ENCODE data around the gene NAP1L1.

The NAP1L1 gene

GRCh38 chr12:76083246-76083903 is 1.1 kb downstream of the NAP1L1 start:
- no peak for DNase-seq

- DNase-seq = no peak
Observed at GRCh38 chr12:76081909-76082308, 2.6 kb downstream of the NAP1L1 start.

- DNase-seq = peak; percentile 77
Observed at GRCh38 chr12:76080729-76081415, 3.6 kb downstream of the NAP1L1 start.

- peak; percentile 79 for DNase-seq
Observed at GRCh38 chr12:76080017-76080728, 4.3 kb downstream of the NAP1L1 start.

- no peak for DNase-seq
Observed at GRCh38 chr12:76078748-76079147, 5.7 kb downstream of the NAP1L1 start.

- DNase-seq = no peak
Observed at GRCh38 chr12:76075448-76075847, 9.0 kb downstream of the NAP1L1 start.

GRCh38 chr12:76074701-76075336 is 9.7 kb downstream of the NAP1L1 start:
- no peak for DNase-seq

- DNase-seq = no peak
Observed at GRCh38 chr12:76073561-76073960, 10.9 kb downstream of the NAP1L1 start.

GRCh38 chr12:76072568-76072967 is 11.9 kb downstream of the NAP1L1 start:
- DNase-seq = no peak

- no peak for DNase-seq
Observed at GRCh38 chr12:76069339-76069738, 15.1 kb downstream of the NAP1L1 start.

- no peak for DNase-seq
Observed at GRCh38 chr12:76065917-76066316, 18.6 kb downstream of the NAP1L1 start.

GRCh38 chr12:76064904-76065303 is 19.6 kb downstream of the NAP1L1 start:
- DNase-seq = no peak

GRCh38 chr12:76060111-76060510 is 24.4 kb downstream of the NAP1L1 start:
- no peak for DNase-seq

GRCh38 chr12:76057326-76057725 is 27.2 kb downstream of the NAP1L1 start:
- no peak for DNase-seq

GRCh38 chr12:76055393-76055792 is 29.1 kb downstream of the NAP1L1 start:
- DNase-seq = no peak

GRCh38 chr12:76049575-76050251 is 34.8 kb downstream of the NAP1L1 start:
- DNase-seq = no peak

- DNase-seq = no peak
Observed at GRCh38 chr12:76047742-76048141, 36.7 kb downstream of the NAP1L1 start.

- peak; percentile 25 for DNase-seq
Observed at GRCh38 chr12:76047060-76047459, 37.4 kb downstream of the NAP1L1 start.

GRCh38 chr12:76043377-76043776 is 41.1 kb downstream of the NAP1L1 start:
- no peak for DNase-seq

- DNase-seq = no peak
Observed at GRCh38 chr12:76042147-76042546, 42.3 kb downstream of the NAP1L1 start.

GRCh38 chr12:76041406-76041805 is 43.1 kb downstream of the NAP1L1 start:
- DNase-seq = no peak

GRCh38 chr12:76040461-76040860 is 44.0 kb downstream of the NAP1L1 start:
- no peak for DNase-seq

- no peak for DNase-seq
Observed at GRCh38 chr12:76038176-76038575, 46.3 kb downstream of the NAP1L1 start.
